Measurements from ENCODE around the gene STOML3. TPM values are rescaled to one million over a fixed set of nuclear protein-coding genes. Genes with fewer than 3 reads are reported as not detected.

Gene STOML3
- total RNA-seq, 1 experiment from 2014 or later: not detected

- no peak for TF ChIP-seq E2F1 (CRISPR knock-in tag; IDR thresholded peaks at IDR 0.05)
- TF ChIP-seq, protein P1, sequence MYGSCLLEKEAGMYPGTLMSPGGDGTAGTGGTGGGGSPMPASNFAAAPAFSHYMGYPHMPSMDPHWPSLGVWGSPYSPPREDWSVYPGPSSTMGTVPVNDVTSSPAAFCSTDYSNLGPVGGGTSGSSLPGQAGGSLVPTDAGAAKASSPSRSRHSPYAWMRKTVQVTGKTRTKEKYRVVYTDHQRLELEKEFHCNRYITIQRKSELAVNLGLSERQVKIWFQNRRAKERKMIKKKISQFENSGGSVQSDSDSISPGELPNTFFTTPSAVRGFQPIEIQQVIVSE (CRISPR knock-in tag; IDR thresholded peaks at IDR 0.05; ENCODE audit: borderline replicate concordance): no peak
- TF ChIP-seq NFE2L1 (CRISPR knock-in tag; IDR thresholded peaks at IDR 0.05): no peak
- no peak for TF ChIP-seq ZNF121 (CRISPR knock-in tag; IDR thresholded peaks at IDR 0.05)
- no peak for TF ChIP-seq GRHL2 (CRISPR knock-in tag; IDR thresholded peaks at IDR 0.05; ENCODE audit: insufficient replicate concordance, severe bottlenecking)
- no peak for TF ChIP-seq ZNF317 (CRISPR knock-in tag; IDR thresholded peaks at IDR 0.05; ENCODE audit: borderline replicate concordance, low read depth)
These were observed 69.5 kb downstream of the STOML3 start (continued) for GRCh38 chr13:38921081-38921480.

Other genes with a start within 250 kb of the STOML3 start
- 73.6 to 94.6 TPM (median 74.3 TPM) in 3 replicates for gene PROSER1, start 47.3 kb upstream of the STOML3 start, total RNA-seq (2021)
- gene NHLRC3, start 47.6 kb upstream of the STOML3 start, total RNA-seq (2021): 17.2 to 19.9 TPM (median 18.8 TPM) in 3 replicates